ENCODE measurements around the gene TEX264.

The TEX264 gene

GRCh38 chr3:51702156-51702555 lies 31.1 kb downstream of the TEX264 start:
- TF ChIP-seq GATA2 (IDR thresholded peaks at IDR 0.05; ENCODE audit: low read depth, low read length): no peak
- no peak for TF ChIP-seq GATA3 (IDR thresholded peaks at IDR 0.05; ENCODE audit: low read depth, low read length)

- TF ChIP-seq GATA3 (IDR thresholded peaks at IDR 0.05; ENCODE audit: low read depth, low read length) (no peak), GATA2 (IDR thresholded peaks at IDR 0.05; ENCODE audit: low read depth, low read length) (no peak)
Measured at GRCh38 chr3:51703068-51703760, 32.2 kb downstream of the TEX264 start.

DNA sequence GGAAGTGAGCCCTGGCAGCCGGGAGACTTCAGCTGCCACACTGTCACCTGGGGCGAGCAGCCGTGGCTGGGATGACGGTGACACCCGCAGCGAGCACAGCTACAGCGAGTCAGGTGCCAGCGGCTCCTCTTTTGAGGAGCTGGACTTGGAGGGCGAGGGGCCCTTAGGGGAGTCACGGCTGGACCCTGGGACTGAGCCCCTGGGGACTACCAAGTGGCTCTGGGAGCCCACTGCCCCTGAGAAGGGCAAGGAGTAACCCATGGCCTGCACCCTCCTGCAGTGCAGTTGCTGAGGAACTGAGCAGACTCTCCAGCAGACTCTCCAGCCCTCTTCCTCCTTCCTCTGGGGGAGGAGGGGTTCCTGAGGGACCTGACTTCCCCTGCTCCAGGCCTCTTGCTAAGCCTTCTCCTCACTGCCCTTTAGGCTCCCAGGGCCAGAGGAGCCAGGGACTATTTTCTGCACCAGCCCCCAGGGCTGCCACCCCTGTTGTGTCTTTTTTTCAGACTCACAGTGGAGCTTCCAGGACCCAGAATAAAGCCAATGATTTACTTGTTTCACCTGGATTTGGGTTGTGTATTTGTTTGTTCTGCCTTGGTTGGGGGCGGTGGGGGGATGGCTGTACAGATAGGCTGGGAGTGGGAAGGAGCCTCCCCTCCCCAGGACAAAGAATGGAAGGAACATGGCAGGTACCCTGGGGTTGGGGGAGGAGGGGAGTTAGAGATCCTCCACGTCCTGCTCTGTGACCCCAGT lies 32.9 kb downstream of the TEX264 start:
- no peak for TF ChIP-seq GATA2 (IDR thresholded peaks at IDR 0.05; ENCODE audit: low read depth, low read length)
- TF ChIP-seq GATA3 (IDR thresholded peaks at IDR 0.05; ENCODE audit: low read depth, low read length): no peak

DNA sequence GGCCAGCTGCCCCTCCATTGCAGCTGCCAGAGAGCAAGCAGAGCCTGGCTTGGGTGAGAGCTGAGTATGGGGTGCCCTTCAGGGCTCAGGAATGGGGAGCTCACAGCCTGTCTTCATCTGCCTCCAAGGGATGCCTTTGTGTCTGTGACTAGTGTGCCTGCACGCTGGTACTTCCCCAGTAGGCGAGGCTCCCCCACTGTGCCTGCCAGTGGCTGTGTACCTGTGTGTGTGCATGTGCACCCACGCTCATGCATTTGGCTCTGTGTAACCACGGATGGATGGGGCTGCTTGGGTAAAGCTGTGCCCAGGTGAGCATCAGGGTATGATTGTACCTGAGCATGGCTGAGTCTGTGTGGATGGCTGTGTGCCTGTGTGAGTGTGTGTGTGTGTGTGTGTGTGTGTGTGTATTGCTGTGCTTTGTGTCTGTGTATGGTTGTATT lies 33.5 kb downstream of the TEX264 start:
- TF ChIP-seq GATA3 (IDR thresholded peaks at IDR 0.05; ENCODE audit: low read depth, low read length) (no peak), GATA2 (IDR thresholded peaks at IDR 0.05; ENCODE audit: low read depth, low read length) (no peak)

DNA sequence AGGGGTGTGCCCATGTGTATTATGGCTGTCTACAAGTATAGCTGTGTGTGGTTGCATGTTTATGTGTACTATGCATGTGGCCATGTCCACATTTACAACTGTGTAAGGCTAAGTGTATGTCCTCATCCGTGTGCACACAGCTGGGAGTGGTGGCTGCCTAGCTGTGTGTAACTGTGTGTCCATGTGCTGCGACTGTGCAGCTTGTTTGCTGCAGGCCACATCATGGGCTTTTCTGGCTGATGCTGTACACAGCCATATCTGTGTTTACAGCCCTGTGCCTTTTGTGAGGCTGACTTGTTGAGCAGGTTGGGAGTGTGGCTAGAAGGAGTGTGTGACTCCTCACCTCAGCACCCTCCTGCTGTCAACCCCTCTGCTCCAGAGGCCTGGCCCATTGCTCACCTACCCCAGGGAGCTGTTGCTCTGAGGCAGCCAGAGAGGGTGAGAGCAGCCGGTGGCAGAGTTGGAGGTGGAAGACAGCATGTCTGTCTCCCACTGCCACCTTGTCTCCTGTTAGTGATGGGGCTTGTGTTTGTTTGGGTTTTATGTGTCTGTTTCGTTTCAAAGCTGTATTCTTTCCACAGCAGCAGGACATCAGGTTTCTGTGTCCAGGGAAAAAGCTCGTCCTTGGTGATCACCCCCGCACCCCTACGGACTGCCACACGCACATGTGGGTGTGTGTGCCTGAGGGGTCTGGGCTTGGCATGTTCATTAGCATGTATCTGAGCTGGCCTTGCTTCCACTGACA lies 34.4 kb downstream of the TEX264 start:
- no peak for TF ChIP-seq GATA2 (IDR thresholded peaks at IDR 0.05; ENCODE audit: low read depth, low read length)

DNA sequence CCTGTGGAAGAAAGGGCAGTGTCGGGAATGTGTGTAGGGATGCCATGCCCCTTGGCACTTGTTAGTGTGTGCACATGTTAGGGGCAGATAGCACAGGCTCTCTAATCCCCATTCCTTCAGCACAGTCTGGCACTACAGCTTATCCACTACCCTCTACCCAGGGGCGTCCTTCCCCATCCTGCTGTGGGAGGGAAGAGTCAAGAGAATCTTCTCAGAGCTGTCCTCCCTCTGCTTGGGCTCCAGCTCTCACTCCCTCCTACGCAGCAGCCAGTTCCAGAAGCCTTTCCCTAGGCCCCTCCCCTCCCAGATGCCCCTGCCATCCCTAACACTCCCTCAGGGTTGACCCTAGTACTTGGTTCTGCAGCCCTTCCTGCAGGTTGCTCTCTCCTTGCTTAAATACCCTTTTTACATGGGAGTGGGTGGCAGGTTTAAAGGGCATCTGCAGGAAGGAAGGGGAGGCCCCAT lies 35.0 kb downstream of the TEX264 start:
- TF ChIP-seq GATA2 (IDR thresholded peaks at IDR 0.05; ENCODE audit: low read depth, low read length): no peak
- TF ChIP-seq GATA3 (IDR thresholded peaks at IDR 0.05; ENCODE audit: low read depth, low read length): no peak

DNA sequence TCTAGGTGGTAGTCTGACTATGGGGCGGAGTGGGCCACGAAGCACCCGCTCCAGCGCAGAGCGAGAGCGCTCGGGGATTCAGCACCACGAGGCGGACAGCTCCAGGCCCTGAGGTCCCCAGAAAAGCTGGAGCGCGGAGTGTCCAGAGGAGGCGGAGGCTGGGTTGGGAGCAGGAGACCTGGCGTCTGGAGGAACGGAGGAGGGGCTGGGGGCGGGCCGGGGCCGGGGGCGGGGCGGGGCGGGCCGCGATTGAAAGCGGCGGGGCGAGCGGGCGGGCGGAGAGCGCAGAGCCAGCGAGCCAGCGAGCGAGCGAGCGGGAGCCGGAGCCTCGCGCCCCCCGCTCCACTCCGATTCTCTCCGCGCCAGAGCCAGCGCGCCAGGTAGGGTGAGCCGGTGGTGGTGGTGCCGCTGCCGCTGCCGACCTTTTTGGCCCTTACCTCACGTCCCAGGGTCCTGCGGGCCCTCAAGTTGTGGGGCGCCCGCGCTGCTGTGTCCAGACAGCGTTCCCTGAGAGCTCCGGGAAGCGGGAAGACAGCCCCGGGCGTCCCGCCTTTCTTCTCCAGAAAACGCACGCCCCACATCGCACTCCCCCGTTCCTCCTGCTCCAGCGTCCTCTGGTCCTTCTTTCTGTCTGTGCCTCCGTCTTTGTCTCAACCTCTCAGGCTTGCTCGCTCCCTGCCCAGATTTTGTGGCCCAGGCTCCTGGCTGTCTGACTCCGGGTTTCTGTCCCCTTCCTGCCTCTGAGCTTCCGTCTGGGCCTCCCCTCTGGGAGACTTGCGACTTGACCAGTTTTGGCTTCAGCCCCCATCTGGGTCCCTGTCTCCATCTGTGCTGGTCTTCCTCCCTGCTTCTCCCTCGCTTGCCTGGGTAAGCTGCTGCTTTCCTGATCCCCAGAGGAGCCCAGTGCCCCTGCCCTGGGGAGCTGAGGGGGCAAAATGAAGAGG lies 36.0 kb downstream of the TEX264 start, which contains the start of gene GRM2:
TSS of gene GRM2 (plus strand) at position 281 of the 944 bp plus-strand sequence. CDS start 1,916 bp downstream, outside the sequence.
- no peak for TF ChIP-seq GATA3 (IDR thresholded peaks at IDR 0.05; ENCODE audit: low read depth, low read length)
- no peak for TF ChIP-seq GATA2 (IDR thresholded peaks at IDR 0.05; ENCODE audit: low read depth, low read length)

GRCh38 chr3:51708216-51708845 lies 37.3 kb downstream of the TEX264 start:
- TF ChIP-seq GATA3 (IDR thresholded peaks at IDR 0.05; ENCODE audit: low read depth, low read length): no peak
- TF ChIP-seq GATA2 (IDR thresholded peaks at IDR 0.05; ENCODE audit: low read depth, low read length): no peak

- TF ChIP-seq GATA3 (IDR thresholded peaks at IDR 0.05; ENCODE audit: low read depth, low read length) (no peak), GATA2 (IDR thresholded peaks at IDR 0.05; ENCODE audit: low read depth, low read length) (no peak)
Measured at GRCh38 chr3:51709004-51709420, 38.0 kb downstream of the TEX264 start.

- no peak for TF ChIP-seq GATA2 (IDR thresholded peaks at IDR 0.05; ENCODE audit: low read depth, low read length)
- TF ChIP-seq GATA3 (IDR thresholded peaks at IDR 0.05; ENCODE audit: low read depth, low read length): no peak
Measured at GRCh38 chr3:51709675-51710074, 38.6 kb downstream of the TEX264 start.

DNA sequence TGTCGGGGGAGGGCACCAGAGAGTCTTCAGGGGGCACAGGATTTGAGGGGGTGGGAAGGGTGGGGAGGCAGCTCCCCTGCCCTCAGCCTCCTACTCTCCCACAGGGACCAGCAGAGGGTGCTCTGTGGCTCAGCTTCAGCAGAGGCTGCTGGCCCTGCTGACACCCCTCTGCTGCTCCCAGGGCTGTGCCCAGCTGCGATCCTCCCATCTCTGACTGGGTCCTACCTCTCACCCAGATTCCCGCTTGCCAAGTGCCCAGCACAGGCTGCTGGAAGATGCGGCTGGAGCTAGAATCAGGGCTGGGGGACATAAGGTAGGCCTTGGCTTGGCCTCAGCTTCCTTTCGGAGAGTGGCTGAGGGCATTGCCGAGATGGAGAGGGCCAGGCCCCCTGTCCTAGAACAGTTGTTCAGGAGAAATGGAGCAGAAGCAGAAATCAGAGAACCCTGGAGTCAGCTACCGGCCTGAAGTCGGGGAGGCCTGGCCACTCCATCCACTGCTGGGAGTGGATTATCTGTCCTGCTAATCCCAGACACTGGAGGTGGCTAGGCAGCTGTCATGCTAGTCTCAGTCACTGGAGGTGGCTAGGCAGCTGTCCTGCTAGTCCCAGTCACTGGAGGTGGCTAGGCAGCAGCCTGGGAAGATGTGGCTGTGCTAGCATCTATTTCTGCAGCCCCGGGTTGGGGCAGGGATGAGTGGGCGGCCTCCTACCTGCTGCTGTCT lies 39.7 kb downstream of the TEX264 start:
- TF ChIP-seq GATA3 (IDR thresholded peaks at IDR 0.05; ENCODE audit: low read depth, low read length) (no peak), GATA2 (IDR thresholded peaks at IDR 0.05; ENCODE audit: low read depth, low read length) (no peak)

DNA sequence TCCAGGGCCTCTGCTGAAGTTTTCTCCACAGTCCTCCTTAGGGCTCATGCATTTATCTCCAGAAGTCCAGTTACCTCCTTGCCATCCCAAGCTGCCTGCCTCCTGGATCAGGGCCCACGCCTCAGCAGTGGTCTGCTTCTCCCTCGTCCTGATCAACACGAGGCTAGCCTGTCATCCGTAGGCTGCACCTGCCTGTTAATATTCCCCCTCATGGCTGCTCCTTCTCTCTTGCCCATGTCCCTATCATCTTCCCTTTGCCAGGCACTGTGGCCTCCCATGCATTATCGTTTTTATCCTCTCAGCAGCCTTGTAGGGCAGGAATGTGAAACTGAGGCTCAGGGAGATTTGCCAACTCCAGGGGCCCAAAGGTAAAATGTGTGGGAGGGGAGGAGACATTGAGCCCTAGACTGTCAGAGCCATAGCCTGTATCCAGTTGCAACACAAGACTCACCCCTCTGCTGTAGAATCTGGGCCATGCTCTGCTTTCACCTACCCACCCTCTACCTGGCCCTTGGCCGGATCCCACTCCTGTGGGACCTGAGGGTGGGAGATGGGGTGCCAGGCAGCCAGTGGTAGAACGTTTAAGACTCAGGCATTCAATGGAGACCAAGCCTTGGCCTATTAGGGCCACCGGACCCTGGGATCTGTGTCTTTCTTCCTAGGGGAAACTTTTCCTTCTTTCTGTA lies 40.4 kb downstream of the TEX264 start:
- TF ChIP-seq GATA3 (IDR thresholded peaks at IDR 0.05; ENCODE audit: low read depth, low read length): no peak

All from SH-SY5Y (cell line).